SK-N-SH (cell line): ENCODE measurements around the gene USH1G. TPM values are rescaled to one million over a fixed set of nuclear protein-coding genes. Genes with fewer than 3 reads are reported as not detected.

ENCODE experiments used
- CTCF ChIA-PET: fragments of 300-600, 350-600 bp; formaldehyde crosslinking; extraction: SDS; loops from one replicate; lab custom pipeline; 2021; lab: Yijun Ruan, JAX
- POLR2A ChIA-PET: fragments of 350-600 bp; sonication (Branson Sonifier 250); formaldehyde crosslinking; extraction: SDS; loops from one replicate; lab custom pipeline; 2020; ENCODE audit warnings: antibody characterized with exemption, inconsistent platforms; lab: Yijun Ruan, JAX
- DNase-seq: peaks from one replicate; pipeline ENCODE4 v3.0.0; 2012
- H2AFZ ChIP-seq: fragments of 200-600 bp; sonication (generic); 2 replicates; pipeline ENCODE4 v1.8.1; 2016; ENCODE audit warnings: antibody characterized with exemption, mild to moderate bottlenecking, low read depth
- H3F3A ChIP-seq: fragments of 200-600 bp; sonication (generic); replicated peaks from 2 replicates; pipeline ENCODE3; 2016; ENCODE audit warnings: antibody characterized with exemption, mild to moderate bottlenecking; ENCODE audit not compliant: insufficient read depth
- H3K27ac ChIP-seq, 2 experiments: fragments of 200-500 bp in 1 of 2; fragments of 200-600 bp in 1 of 2; sonication (Bioruptor generic) in 1 of 2; sonication (generic), shearing (Covaris generic) in 1 of 2; 2 replicates each; pipeline versions ENCODE4 v1.5.1 to v1.6.1; 2014 to 2016; ENCODE audit warnings: low read depth in 2 of 2, inconsistent platforms in 1 of 2, low read length in 1 of 2, mild to moderate bottlenecking in 1 of 2, mixed read lengths in 1 of 2
- H3K27me3 ChIP-seq: fragments of 200-600 bp; sonication (generic), shearing (Covaris generic); 2 replicates; pipeline ENCODE4 v1.6.1; 2016; ENCODE audit warnings: mixed run types; ENCODE audit not compliant: insufficient read depth
- H3K36me3 ChIP-seq, 2 experiments: fragments of 200-500 bp in 1 of 2; fragments of 200-600 bp in 1 of 2; sonication (Bioruptor generic) in 1 of 2; sonication (generic) in 1 of 2; replicated peaks in 1 of 2; 2 replicates each; pipeline versions ENCODE3 to v1.5.1; 2014 to 2016; ENCODE audit warnings: low read length in 1 of 2, mild to moderate bottlenecking in 1 of 2; ENCODE audit not compliant: insufficient read depth in 2 of 2, control insufficient read depth in 1 of 2
- H3K4me1 ChIP-seq, 2 experiments: fragments of 200-500 bp in 1 of 2; fragments of 200-600 bp in 1 of 2; sonication (Bioruptor generic) in 1 of 2; sonication (generic), shearing (Covaris generic) in 1 of 2; 2 replicates each; pipeline versions ENCODE4 v1.5.1 to v1.6.1; 2014 to 2016; ENCODE audit warnings: low read depth in 1 of 2, low read length in 1 of 2, mixed run types in 1 of 2; ENCODE audit not compliant: insufficient read depth in 2 of 2, control insufficient read depth in 1 of 2
- H3K4me2 ChIP-seq: fragments of 200-600 bp; sonication (generic), shearing (Covaris generic); 2 replicates; pipeline ENCODE4 v1.6.1; 2017; ENCODE audit warnings: mixed run types
- H3K4me3 ChIP-seq, 2 experiments: fragments of 200-500 bp in 1 of 2; fragments of 200-600 bp in 1 of 2; sonication (Bioruptor generic) in 1 of 2; sonication (generic), shearing (Covaris generic) in 1 of 2; 2 replicates each; pipeline versions ENCODE4 v1.5.1 to v1.8.1; 2014 to 2016; ENCODE audit warnings: low read depth in 2 of 2, inconsistent platforms in 1 of 2, low read length in 1 of 2, mild to moderate bottlenecking in 1 of 2, mixed read lengths in 1 of 2, moderate library complexity in 1 of 2
- H3K79me2 ChIP-seq: fragments of 200-600 bp; sonication (generic); 2 replicates; pipeline ENCODE4 v1.8.1; 2017; ENCODE audit warnings: mild to moderate bottlenecking; ENCODE audit not compliant: insufficient read depth
- H3K9ac ChIP-seq: fragments of 200-600 bp; sonication (generic); 2 replicates; pipeline ENCODE4 v1.6.1; 2017; ENCODE audit warnings: mixed run types
- H3K9me2 ChIP-seq: fragments of 200-600 bp; sonication (generic); 2 replicates; pipeline ENCODE4 v1.6.1; 2017; ENCODE audit warnings: mixed run types
- H3K9me3 ChIP-seq: fragments of 200-600 bp; sonication (generic); 2 replicates; pipeline ENCODE4 v1.6.1; 2017; ENCODE audit warnings: mixed run types, mild to moderate bottlenecking, moderate library complexity
- H4K20me1 ChIP-seq: fragments of 200-600 bp; sonication (generic); 2 replicates; pipeline ENCODE4 v1.6.1; 2017; ENCODE audit warnings: mild to moderate bottlenecking, mixed run types; ENCODE audit not compliant: insufficient read depth
- EP300 ChIP-seq, 2 experiments: IDR thresholded peaks; 2 replicates each; pipeline versions ENCODE4 v1.4.0 to v1.6.1; 2012; ENCODE audit warnings: borderline replicate concordance in 1 of 2, low read depth in 1 of 2, low read length in 1 of 2
- FOXM1 ChIP-seq: IDR thresholded peaks from 2 replicates; pipeline ENCODE4 v1.4.0; 2012; ENCODE audit warnings: low read depth, mild to moderate bottlenecking
- GATA2 ChIP-seq: sonication (generic); formaldehyde crosslinking; IDR thresholded peaks from 2 replicates; pipeline ENCODE4 v1.5.0; 2020; ENCODE audit warnings: mild to moderate bottlenecking, missing genetic modification reagents
- MEF2A ChIP-seq: IDR thresholded peaks from 2 replicates; pipeline ENCODE4 v1.4.0; 2012; ENCODE audit warnings: low read depth, borderline replicate concordance
- MXI1 ChIP-seq: IDR thresholded peaks from 2 replicates; pipeline ENCODE4 v1.6.1; 2012; ENCODE audit warnings: mild to moderate bottlenecking, low read depth, low read length, improper control_type of control experiment
- POLR2AphosphoS5 ChIP-seq: IDR thresholded peaks from 2 replicates; pipeline ENCODE4 v1.6.1; 2012; ENCODE audit warnings: low read depth, low read length
- RAD21 ChIP-seq: IDR thresholded peaks from 2 replicates; pipeline ENCODE4 v1.6.1; 2012; ENCODE audit warnings: mild to moderate bottlenecking, low read length
- RCOR1 ChIP-seq: fragments of 150-350 bp; IDR thresholded peaks from 2 replicates; pipeline ENCODE4 v1.6.1; 2017; ENCODE audit warnings: antibody characterized with exemption, low read length
- RFX5 ChIP-seq: IDR thresholded peaks from 2 replicates; pipeline ENCODE4 v1.6.1; 2012; ENCODE audit warnings: mild to moderate bottlenecking, improper control_type of control experiment, low read length
- SMC3 ChIP-seq: IDR thresholded peaks from 2 replicates; pipeline ENCODE4 v1.6.1; 2012; ENCODE audit warnings: low read depth, low read length, improper control_type of control experiment
- YY1 ChIP-seq: IDR thresholded peaks from 2 replicates; pipeline ENCODE4 v1.4.0; 2012; ENCODE audit warnings: low read depth, mild to moderate bottlenecking
- WGBS: methylation state at CpG from one replicate; pipeline ENCODE4 v1.1.6; 2017; ENCODE audit warnings: low lambda C conversion rate; 5-methylcytosine and 5-hydroxymethylcytosine counted together
- polyA plus RNA-seq, 3 experiments: library from polyadenylated mRNA; depleted of rRNA; stranded (reverse); fragments of >200 nt; gene quantifications; 2 replicates each; pipeline ENCODE4 v1.2.3, GENCODE V29; 2012
- TF ChIP-seq, protein P1 (sequence below): fragments of 200-600 bp; sonication (generic); IDR thresholded peaks from 2 replicates; pipeline ENCODE4 v1.6.1; 2017; ENCODE audit warnings: antibody characterized with exemption, mild to moderate bottlenecking, moderate library complexity
- TF ChIP-seq, protein P2 (sequence below): IDR thresholded peaks from 2 replicates; pipeline ENCODE4; 2012
- TF ChIP-seq, protein P3 (sequence below): IDR thresholded peaks from 2 replicates; pipeline ENCODE4 v1.4.0; 2012; ENCODE audit warnings: low read depth, borderline replicate concordance
- TF ChIP-seq, protein P4 (sequence below): fragments of 150-350 bp; IDR thresholded peaks from 2 replicates; pipeline ENCODE4 v1.6.1; 2017; ENCODE audit warnings: antibody characterized with exemption, low read length, low read depth, borderline replicate concordance

The USH1G gene
- polyA plus RNA-seq, 1 of the 3 experiments (the other 2 are of a cell fraction) = not detected

DNA sequence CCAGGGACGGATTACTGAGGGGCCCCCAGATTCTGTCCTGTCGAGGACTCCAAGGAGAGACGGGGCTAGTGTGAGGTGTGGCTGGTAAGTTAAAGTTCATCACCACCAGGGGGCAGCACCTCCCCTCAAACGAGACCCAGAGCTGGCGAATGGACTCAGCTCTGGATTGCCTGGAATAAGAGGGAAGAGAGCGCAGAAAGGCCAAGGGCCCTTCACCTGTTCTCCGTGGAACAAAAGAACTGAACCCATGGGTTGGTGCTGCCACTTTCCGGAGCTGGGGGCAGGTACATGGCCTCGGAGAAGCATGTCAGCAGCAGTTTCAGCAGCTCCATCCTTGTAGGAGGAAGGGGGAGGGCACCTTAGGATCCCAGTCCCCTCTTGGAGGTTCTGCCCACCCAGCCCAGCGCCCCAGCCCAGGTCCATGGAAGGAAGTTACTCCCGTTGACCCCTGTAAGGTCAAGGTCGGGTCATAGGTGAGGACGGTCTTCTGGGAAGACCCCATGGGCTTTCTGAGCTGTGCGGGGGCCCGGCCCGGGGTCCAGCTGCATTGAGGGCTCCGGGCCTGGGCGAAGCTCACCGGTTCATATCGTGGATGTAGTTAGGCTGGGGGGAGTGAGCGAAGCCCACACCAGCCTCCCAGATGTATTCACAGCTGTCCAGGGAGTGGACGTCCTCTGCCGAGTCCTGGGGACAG lies 38.7 kb upstream of the USH1G start:
- no peaks in the 10 kb centered on the region for H3K36me3 ChIP-seq
- TF ChIP-seq SMC3 (peak; percentile 93), RAD21 (peak; percentile 95), POLR2AphosphoS5 (no peak), YY1 (no peak), MXI1 (no peak), RFX5 (peak; percentile 40; the same call in 1 of the 2 replicates), EP300 (IDR thresholded peaks at IDR 0.05; ENCODE audit: borderline replicate concordance in 1 of 2, low read depth in 1 of 2, low read length in 1 of 2) (no peak), GATA2 (CRISPR knock-in tag) (no peak), FOXM1 (no peak), MEF2A (no peak), RCOR1 (peak; percentile 45; the same call in 1 of the 2 replicates)
- TF ChIP-seq, protein P1, sequence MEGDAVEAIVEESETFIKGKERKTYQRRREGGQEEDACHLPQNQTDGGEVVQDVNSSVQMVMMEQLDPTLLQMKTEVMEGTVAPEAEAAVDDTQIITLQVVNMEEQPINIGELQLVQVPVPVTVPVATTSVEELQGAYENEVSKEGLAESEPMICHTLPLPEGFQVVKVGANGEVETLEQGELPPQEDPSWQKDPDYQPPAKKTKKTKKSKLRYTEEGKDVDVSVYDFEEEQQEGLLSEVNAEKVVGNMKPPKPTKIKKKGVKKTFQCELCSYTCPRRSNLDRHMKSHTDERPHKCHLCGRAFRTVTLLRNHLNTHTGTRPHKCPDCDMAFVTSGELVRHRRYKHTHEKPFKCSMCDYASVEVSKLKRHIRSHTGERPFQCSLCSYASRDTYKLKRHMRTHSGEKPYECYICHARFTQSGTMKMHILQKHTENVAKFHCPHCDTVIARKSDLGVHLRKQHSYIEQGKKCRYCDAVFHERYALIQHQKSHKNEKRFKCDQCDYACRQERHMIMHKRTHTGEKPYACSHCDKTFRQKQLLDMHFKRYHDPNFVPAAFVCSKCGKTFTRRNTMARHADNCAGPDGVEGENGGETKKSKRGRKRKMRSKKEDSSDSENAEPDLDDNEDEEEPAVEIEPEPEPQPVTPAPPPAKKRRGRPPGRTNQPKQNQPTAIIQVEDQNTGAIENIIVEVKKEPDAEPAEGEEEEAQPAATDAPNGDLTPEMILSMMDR = peak; percentile 91
- TF ChIP-seq, protein P2, sequence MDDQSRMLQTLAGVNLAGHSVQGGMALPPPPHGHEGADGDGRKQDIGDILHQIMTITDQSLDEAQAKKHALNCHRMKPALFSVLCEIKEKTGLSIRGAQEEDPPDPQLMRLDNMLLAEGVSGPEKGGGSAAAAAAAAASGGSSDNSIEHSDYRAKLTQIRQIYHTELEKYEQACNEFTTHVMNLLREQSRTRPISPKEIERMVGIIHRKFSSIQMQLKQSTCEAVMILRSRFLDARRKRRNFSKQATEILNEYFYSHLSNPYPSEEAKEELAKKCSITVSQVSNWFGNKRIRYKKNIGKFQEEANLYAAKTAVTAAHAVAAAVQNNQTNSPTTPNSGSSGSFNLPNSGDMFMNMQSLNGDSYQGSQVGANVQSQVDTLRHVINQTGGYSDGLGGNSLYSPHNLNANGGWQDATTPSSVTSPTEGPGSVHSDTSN = no peak
- TF ChIP-seq, protein P3, sequence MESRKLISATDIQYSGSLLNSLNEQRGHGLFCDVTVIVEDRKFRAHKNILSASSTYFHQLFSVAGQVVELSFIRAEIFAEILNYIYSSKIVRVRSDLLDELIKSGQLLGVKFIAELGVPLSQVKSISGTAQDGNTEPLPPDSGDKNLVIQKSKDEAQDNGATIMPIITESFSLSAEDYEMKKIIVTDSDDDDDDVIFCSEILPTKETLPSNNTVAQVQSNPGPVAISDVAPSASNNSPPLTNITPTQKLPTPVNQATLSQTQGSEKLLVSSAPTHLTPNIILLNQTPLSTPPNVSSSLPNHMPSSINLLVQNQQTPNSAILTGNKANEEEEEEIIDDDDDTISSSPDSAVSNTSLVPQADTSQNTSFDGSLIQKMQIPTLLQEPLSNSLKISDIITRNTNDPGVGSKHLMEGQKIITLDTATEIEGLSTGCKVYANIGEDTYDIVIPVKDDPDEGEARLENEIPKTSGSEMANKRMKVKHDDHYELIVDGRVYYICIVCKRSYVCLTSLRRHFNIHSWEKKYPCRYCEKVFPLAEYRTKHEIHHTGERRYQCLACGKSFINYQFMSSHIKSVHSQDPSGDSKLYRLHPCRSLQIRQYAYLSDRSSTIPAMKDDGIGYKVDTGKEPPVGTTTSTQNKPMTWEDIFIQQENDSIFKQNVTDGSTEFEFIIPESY = no peak
- TF ChIP-seq, protein P4, sequence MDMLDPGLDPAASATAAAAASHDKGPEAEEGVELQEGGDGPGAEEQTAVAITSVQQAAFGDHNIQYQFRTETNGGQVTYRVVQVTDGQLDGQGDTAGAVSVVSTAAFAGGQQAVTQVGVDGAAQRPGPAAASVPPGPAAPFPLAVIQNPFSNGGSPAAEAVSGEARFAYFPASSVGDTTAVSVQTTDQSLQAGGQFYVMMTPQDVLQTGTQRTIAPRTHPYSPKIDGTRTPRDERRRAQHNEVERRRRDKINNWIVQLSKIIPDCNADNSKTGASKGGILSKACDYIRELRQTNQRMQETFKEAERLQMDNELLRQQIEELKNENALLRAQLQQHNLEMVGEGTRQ = no peak
- no peak overlapping the region for H2AFZ ChIP-seq
- H3K4me2 ChIP-seq = no peak overlapping the region
- no peaks in the 10 kb centered on the region; a peak in 1 of 4 replicates for H3K4me1 ChIP-seq
- H3K9me3 ChIP-seq = no peaks in the 10 kb centered on the region
- ChIA-PET CTCF (interaction anchor here (0.6 to 11.0 kb wide), 55 partner anchors 9 to 471 kb away, joined by 3 to 295 read pairs (median 6); partner anchors contain the start of genes ARMC7, ATP5PD, CDR2L and HID1), POLR2A (interaction anchor here (0.7 to 4.9 kb wide), 12 partner anchors 10 to 169 kb away, joined by 3 to 49 read pairs (median 4); partner anchors contain the start of genes HID1, KCTD2, MRPL58 and NT5C)
- H3K27me3 ChIP-seq = no peaks in the 10 kb centered on the region
- no peaks in the 10 kb centered on the region for H3K9me2 ChIP-seq
- peak; percentile 96 for DNase-seq
- H3F3A ChIP-seq = no peaks in the 10 kb centered on the region
- H3K27ac ChIP-seq = no peak overlapping the region; a peak in 1 of 4 replicates
- WGBS = 21% methylated on average over 15 of the region's 23 CpGs
- no peak overlapping the region for H3K4me3 ChIP-seq
- H3K79me2 ChIP-seq = no peaks in the 10 kb centered on the region
- H3K9ac ChIP-seq = no peak overlapping the region
- H4K20me1 ChIP-seq = no peaks in the 10 kb centered on the region
